Naive B cell (primary cell): ENCODE measurements around the gene CAV3. TPM values are rescaled to one million over a fixed set of nuclear protein-coding genes. Genes with fewer than 3 reads are reported as not detected.
A peak's percentile ranks its signal among the peaks of the same experiment; 100 is the strongest.
"Not testable (repeated sequence)": the region's sequence is repeated elsewhere in the genome, so short reads cannot be mapped to it uniquely, and the experiment has no call there.

Source experiments
- ATAC-seq, 2 donors: fragments of 150-1000 bp; cut with Tn5 transposase; 2 replicates each; pipeline ENCODE4 v1.10.0; 2021; ENCODE audit warnings: low read depth in 2 of 2, mild to moderate bottlenecking in 2 of 2, moderate library complexity in 2 of 2
- DNase-seq: peaks from one replicate; pipeline ENCODE4 v3.0.0; 2022
- H3K27ac Mint-ChIP-seq, 6 donors: one replicate each; pipeline ENCODE4 v1.8.0; 2020 to 2022; ENCODE audit warnings: mild to moderate bottlenecking in 6 of 6, mixed read lengths in 6 of 6, moderate library complexity in 5 of 6, inconsistent platforms in 2 of 6
- H3K27me3 Mint-ChIP-seq, 3 donors: one replicate each; pipeline ENCODE4 v1.8.0; 2021 to 2022; ENCODE audit warnings: mixed read lengths in 3 of 3, mild to moderate bottlenecking in 1 of 3
- H3K36me3 Mint-ChIP-seq, 2 donors: one replicate each; pipeline ENCODE4 v1.8.0; 2020 to 2022; ENCODE audit warnings: mixed read lengths in 2 of 2, inconsistent platforms in 1 of 2, mild to moderate bottlenecking in 1 of 2
- H3K4me1 Mint-ChIP-seq, 3 donors: one replicate each; pipeline ENCODE4 v1.8.0; 2020 to 2022; ENCODE audit warnings: mixed read lengths in 3 of 3, inconsistent platforms in 1 of 3, mild to moderate bottlenecking in 1 of 3, moderate library complexity in 1 of 3
- H3K4me3 Mint-ChIP-seq, 8 donors: one replicate each; pipeline ENCODE4 v1.8.0; 2020 to 2022; ENCODE audit warnings: mild to moderate bottlenecking in 8 of 8, mixed read lengths in 8 of 8, moderate library complexity in 8 of 8, inconsistent platforms in 2 of 8
- H3K9me3 Mint-ChIP-seq, 7 donors: one replicate each; pipeline ENCODE4 v1.8.0; 2020 to 2022; ENCODE audit warnings: mixed read lengths in 7 of 7, mild to moderate bottlenecking in 5 of 7, inconsistent platforms in 2 of 7, moderate library complexity in 1 of 7
- polyA plus RNA-seq, 6 donors: library from polyadenylated mRNA; unstranded; fragments of 300-500 nt; fragmentation: Illumina TruSeq; gene quantifications; one replicate each; pipeline ENCODE4 v1.2.3, GENCODE V29; 2021; ENCODE audit warnings: low read depth in 6 of 6

The CAV3 gene
- under 1 TPM in 1 of 6 donors, not detected in 5; 0.48 TPM for polyA plus RNA-seq

DNA sequence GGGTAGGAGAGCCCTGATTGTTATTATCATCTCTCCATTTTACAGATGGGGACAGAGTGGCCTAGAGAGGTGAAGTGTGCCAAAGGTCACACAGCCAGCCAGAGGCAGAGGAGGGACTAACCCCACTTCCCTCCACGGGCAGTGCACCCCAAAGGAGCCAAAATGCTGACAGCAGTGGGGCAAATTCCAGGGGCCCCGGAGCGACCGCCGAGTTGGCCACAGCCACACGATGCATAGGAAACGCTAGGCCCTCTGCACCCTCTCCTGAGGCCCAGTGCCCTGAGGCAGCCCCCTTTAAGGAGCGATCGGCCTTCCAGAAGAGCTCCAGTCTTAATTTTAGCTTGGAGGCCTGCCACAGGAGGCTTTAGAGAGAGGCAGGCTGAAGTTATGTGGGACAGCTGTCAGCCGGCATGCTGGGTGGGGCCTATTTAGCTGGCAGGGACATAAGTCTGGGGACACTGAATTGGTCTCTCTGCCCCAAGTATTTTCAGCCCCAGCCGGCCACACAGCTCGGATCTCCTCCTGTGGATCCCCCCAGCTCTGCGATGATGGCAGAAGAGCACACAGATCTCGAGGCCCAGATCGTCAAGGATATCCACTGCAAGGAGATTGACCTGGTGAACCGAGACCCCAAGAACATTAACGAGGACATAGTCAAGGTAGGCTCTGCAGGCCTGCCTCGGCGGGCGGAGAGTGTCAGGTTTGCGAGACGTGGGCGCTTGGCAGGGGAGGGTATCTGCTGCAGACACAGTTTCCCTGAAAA, at the start of gene CAV3:
Gene CAV3, plus strand, starts transcription at position 471 of the 763 bp plus-strand sequence. Its CDS starts 75 bp downstream, at position 546.
- Mint-ChIP-seq H3K27ac (no peak within 1 kb of the TSS), H3K9me3 (peaks cover 0 to 2% (median 0%) of the 10 kb centered on the region in 7 donors), H3K4me3 (no peak within 1 kb of the TSS), H3K4me1 (no peaks in the 10 kb centered on the region), H3K36me3 (no peaks in the 10 kb centered on the region), H3K27me3 (peaks cover 0 to 26% (median 15%) of the 10 kb centered on the region in 3 donors)
- DNase-seq (no peak), ATAC-seq (no peak)

DNA sequence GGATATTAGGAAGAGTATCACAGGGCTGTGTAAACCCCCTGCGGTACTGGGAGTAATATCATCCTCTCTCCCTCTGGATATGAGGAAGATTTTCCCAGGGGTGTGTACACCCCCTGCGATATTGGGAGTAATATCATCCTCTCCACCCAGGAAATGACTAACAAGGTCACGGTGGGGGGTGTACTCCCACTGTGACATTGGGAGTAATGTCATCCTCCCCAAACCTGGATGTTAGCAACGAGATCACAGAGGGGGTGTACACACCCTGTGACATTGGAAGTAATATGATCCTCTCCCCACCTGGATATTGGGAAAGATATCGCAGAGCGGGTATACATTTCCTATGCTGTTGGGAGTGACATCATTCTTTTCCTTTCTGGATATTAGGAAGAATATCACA, 48.6 kb upstream of the CAV3 start:
- peaks cover 7 to 35% (median 11%) of the 10 kb centered on the region in 3 donors for H3K27me3 Mint-ChIP-seq
- not testable (repeated sequence) for H3K4me1 Mint-ChIP-seq, ATAC-seq, H3K9me3 Mint-ChIP-seq, H3K27ac Mint-ChIP-seq, DNase-seq, H3K4me3 Mint-ChIP-seq, H3K36me3 Mint-ChIP-seq

DNA sequence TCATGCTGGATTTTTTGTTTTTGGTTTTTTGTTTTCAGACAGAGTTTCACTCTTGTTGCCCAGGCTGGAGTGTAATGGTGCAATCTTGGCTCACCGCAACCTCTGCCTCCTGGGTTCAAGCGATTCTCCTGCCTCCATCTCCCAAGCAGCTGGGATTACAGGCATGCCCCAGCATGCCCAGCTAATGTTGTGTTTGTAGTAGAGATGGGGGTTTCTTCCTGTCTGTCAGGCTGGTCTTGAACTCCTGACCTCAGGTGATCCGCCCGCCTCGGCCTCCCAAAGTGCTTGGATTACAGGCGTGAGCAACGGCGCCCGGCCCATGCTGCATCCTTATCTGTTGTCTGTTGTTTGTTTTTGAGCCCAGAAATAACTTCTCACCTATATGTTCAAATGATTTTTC, 42.3 kb upstream of the CAV3 start:
- H3K4me3 Mint-ChIP-seq, ATAC-seq, DNase-seq, H3K9me3 Mint-ChIP-seq, H3K27me3 Mint-ChIP-seq, H3K4me1 Mint-ChIP-seq, H3K36me3 Mint-ChIP-seq, H3K27ac Mint-ChIP-seq: not testable (repeated sequence)

DNA sequence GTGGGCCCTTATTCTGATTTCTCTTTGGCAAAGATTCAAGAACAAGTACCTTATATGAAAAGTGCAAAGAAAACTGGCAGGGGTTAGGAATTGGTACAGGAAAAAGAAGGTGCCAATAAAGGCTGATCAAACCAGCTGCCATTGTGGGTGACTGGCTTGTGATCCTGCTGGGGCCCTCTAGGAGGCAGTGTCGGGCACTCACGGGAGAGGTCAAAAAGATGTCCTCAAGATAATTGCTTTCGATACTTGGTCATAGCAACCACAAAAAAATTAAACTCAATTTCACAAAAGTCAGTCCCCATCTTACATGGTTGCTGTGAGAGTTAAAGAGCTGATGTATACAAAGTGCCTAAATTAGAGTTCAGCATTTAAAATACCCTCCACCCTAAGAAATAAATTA, 31.0 kb upstream of the CAV3 start:
- DNase-seq (no peak), ATAC-seq (no peak)
- Mint-ChIP-seq H3K4me3 (no peak overlapping the region), H3K9me3 (peaks cover 0 to 24% (median 5%) of the 10 kb centered on the region in 7 donors), H3K27me3 (peaks cover 0 to 10% (median 8%) of the 10 kb centered on the region in 3 donors), H3K4me1 (no peaks in the 10 kb centered on the region), H3K36me3 (no peaks in the 10 kb centered on the region), H3K27ac (no peak overlapping the region)

DNA sequence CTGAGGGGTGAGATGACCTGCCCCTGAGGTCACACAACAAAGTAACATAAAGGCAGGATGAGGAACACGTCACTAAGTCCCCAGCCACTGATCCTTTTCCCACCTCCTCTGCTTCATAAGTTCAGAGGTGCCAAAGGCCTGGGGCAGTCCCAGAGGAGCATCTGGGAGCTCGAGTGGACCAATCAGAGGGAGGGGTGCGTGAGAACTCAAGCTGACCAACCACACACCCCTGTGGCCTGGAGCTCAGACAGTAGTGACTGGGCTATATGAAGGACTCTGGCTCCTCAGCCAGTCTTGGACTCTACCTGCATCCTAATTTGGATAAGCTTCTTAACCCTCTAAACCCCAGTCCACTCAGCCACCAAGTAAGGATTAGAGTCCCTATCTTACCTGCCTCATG, 28.0 kb upstream of the CAV3 start:
- no peaks in the 10 kb centered on the region for H3K4me1 Mint-ChIP-seq
- DNase-seq (no peak), ATAC-seq (no peak)
- H3K4me3 Mint-ChIP-seq: no peak overlapping the region
- peaks cover 0 to 17% (median 5%) of the 10 kb centered on the region in 7 donors for H3K9me3 Mint-ChIP-seq
- no peaks in the 10 kb centered on the region for H3K36me3 Mint-ChIP-seq
- no peak overlapping the region for H3K27ac Mint-ChIP-seq
- peaks cover 5 to 13% (median 8%) of the 10 kb centered on the region in 3 donors for H3K27me3 Mint-ChIP-seq

DNA sequence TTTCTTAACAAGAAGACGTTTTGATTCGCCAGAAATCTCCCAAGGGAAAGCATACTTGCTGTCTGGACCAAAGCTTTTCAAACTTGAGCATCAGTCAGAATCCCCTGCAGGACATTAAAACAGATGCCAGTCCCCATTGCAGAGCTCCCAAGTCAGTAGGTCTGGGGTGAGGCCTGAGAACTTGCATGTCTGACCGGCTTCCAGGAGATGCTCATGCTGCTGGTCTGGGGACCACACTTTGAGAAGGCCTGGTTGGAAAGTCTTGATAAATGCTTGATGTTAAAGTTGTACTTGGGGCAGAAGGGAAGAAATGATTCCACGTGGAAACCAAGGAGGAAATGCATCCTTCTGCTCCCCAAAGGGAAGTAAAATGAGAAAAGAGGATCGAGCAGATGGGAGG, 24.3 kb upstream of the CAV3 start:
- H3K4me3 Mint-ChIP-seq: peak overlapping the region in 1 of 8 donors; percentile 8
- no peak for DNase-seq
- peaks cover 0 to 16% (median 5%) of the 10 kb centered on the region in 7 donors for H3K9me3 Mint-ChIP-seq
- no peak for ATAC-seq
- peaks cover 0 to 8% (median 0%) of the 10 kb centered on the region in 3 donors for H3K4me1 Mint-ChIP-seq
- H3K27me3 Mint-ChIP-seq: peaks cover 6 to 13% (median 8%) of the 10 kb centered on the region in 3 donors
- no peaks in the 10 kb centered on the region for H3K36me3 Mint-ChIP-seq
- no peak overlapping the region for H3K27ac Mint-ChIP-seq

DNA sequence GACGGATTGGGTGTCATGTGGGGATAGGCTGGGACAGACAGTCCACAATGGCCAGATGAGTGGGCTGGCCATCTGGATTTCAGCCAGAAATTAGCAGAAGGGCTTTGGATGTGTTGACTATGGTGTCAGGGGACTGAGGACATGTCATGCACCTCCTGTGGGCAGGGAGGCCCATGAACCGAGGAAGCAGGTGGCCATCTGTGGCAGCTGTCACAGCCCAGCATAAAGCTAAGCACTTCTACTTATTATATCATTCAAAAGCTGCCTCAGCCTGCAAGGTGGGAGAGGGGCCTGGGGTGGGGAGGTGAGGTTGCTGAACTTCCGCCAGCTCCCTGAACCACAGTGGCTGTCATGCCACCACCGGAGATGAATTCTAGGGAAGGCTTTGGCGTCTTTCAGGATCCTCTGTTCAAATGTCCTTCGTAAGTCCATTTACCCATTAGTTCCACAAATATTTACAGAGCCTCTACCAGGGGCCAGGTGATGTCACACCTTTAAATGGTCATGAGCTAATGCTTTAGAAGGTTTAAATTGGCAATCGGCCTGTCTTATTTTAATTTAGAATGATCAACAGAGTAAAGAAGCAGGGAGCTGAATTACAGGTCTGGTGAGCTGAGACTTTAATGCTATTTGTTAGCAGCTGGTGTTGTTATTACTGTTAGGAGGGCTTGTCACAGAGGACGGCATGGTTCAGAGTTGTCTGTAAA, 23.6 kb upstream of the CAV3 start:
- H3K9me3 Mint-ChIP-seq: peaks cover 0 to 9% (median 5%) of the 10 kb centered on the region in 7 donors
- DNase-seq: no peak
- peaks cover 6 to 11% (median 11%) of the 10 kb centered on the region in 3 donors for H3K27me3 Mint-ChIP-seq
- H3K36me3 Mint-ChIP-seq: no peaks in the 10 kb centered on the region
- peak overlapping the region in 1 of 6 donors; percentile 73 for H3K27ac Mint-ChIP-seq
- H3K4me1 Mint-ChIP-seq: peaks cover 0 to 8% (median 0%) of the 10 kb centered on the region in 3 donors
- no peak for ATAC-seq
- peak overlapping the region in 2 of 8 donors; percentile 1 to 13 for H3K4me3 Mint-ChIP-seq

DNA sequence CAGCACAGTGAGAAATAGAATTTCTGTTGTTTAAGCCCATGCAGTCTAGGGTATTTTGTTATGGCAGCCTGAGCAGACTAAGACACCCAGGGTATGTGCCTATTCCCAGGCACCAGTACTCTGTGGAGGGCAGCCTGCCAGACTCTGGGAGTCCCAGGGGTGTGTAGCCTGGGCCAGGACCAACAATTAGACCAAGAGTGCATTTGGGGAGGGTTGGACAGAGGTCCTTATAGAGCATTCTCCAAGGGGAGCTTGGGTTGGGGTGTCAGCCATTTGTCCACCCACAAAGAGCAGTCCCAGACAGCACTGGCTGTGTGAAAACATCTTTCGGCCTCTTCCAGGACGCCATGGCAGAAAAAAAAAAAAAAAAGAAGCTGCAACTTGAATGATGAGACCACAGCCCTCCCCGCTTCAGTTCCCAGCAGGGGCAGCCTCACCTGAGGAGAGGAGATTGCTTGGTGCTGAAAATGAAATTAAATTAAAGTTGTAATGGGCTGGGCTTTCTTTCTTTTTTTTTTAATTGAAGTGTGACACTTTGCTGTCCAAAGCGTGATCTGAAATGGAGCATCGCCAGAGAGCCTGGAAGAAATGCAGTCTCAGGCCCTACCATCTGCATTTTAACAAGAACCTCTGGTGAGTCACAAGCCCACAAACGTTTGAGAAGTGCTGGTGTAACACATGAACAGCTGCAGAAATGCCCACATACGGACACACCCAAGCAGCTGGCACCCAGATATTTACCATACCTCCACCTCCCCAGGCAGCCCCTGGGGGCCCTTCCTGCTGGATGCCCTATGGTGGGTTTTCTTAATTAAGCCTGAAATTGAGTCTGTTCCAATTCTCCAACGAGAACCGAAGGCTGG, 21.3 kb upstream of the CAV3 start:
- no peak for ATAC-seq
- Mint-ChIP-seq H3K4me1 (peaks cover 0 to 8% (median 0%) of the 10 kb centered on the region in 3 donors), H3K27me3 (peaks cover 6 to 17% (median 10%) of the 10 kb centered on the region in 3 donors), H3K9me3 (peaks cover 0 to 2% (median 0%) of the 10 kb centered on the region in 7 donors), H3K4me3 (peak overlapping the region in 3 of 8 donors; percentile 48 to 61 (median 50)), H3K27ac (peak overlapping the region in 2 of 6 donors; percentile 14 to 45), H3K36me3 (no peaks in the 10 kb centered on the region)
- no peak for DNase-seq

DNA sequence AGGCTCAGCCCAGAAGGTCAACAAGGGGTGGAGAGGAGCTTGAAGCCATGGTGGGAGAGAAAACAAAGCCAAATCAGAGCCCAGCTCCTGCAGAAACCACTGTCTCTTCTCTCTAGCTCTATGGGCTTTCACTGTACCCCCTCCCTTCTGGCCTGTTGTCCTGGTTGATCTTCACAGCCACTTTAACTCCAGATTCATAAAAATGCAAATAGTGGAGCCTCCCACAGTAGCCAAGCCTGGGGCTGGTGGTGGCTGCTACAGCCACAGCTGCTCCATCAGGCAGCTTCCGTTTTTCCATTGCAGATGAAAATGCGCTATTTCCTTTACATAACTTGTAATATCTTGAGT, 20.7 kb upstream of the CAV3 start:
- no peaks in the 10 kb centered on the region for H3K36me3 Mint-ChIP-seq
- ATAC-seq (no peak), DNase-seq (no peak)
- H3K27ac Mint-ChIP-seq: peak overlapping the region in 2 of 6 donors; percentile 14 to 23
- peaks cover 6 to 12% (median 10%) of the 10 kb centered on the region in 3 donors for H3K27me3 Mint-ChIP-seq
- H3K4me3 Mint-ChIP-seq: peak overlapping the region in 2 of 8 donors; percentile 51 to 61
- peaks cover 0 to 2% (median 0%) of the 10 kb centered on the region in 7 donors for H3K9me3 Mint-ChIP-seq
- H3K4me1 Mint-ChIP-seq: peaks cover 0 to 8% (median 0%) of the 10 kb centered on the region in 3 donors

DNA sequence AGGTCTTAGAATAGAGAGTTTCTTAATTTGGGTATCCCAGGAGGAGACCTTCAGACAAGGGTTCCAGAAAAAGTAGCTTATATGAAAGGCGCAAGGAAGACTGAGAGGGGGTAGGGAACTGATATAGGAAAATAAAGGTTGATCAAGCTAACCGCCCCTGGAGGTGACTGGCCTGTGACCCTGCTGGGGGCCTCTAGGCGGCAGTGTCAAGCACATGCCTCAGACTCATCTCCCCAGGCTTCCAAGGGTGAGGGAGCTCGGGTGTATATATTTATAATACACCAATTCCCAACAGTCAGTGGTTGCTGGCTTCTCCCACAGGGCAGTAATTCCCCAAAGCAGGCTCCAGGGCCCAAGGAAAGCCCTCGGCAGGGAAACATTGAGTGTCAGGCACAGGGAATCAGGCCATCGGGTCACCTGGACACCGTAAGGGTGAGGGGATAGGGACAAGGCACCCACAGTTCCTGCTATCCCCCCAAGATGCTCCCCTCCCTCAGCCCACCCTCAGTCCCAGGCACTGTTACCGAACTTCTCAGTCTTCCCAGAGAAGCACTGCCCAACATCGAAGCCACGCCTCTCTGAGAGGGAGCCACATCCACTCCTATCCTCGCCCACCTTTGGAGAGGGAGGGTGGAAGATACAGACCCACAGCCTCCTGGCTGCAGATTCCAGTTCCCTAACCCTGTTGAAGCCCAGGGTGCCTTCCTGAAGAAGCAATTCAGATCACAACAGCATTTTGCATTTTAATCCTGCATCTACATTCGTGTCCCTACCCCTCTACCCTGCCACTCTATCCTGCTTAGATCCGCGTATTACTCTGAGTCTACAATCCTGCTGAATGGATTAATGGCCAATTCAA, 19.5 kb upstream of the CAV3 start:
- Mint-ChIP-seq H3K36me3 (no peaks in the 10 kb centered on the region), H3K27me3 (peaks cover 6 to 12% (median 10%) of the 10 kb centered on the region in 3 donors), H3K4me3 (no peak overlapping the region), H3K9me3 (peaks cover 0 to 4% (median 2%) of the 10 kb centered on the region in 7 donors), H3K4me1 (peaks cover 0 to 8% (median 0%) of the 10 kb centered on the region in 3 donors), H3K27ac (peak overlapping the region in 1 of 6 donors; percentile 85)
- ATAC-seq (no peak), DNase-seq (no peak)

DNA sequence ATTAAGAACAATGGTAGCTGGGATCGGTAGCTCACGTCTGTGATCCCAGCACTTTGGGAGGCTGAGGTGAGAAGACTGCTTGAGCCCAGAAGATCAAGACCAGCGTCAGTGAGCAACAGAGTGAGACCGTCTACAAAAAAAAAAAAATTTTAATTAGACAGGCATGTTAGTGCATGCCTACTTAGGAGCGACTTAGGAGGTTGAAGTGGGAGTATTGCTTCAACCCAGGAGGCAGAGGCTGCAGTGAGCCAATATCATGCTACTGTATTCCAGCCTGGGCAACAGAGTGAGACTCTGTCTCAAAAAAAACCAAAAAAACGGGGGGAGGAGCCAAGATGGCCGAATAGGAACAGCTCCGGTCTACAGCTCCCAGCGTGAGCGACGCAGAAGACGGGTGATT, 17.8 kb upstream of the CAV3 start:
- not testable (repeated sequence) for H3K4me3 Mint-ChIP-seq, H3K9me3 Mint-ChIP-seq, H3K4me1 Mint-ChIP-seq, H3K36me3 Mint-ChIP-seq, DNase-seq, ATAC-seq, H3K27ac Mint-ChIP-seq
- H3K27me3 Mint-ChIP-seq: peaks cover 0 to 12% (median 10%) of the 10 kb centered on the region in 3 donors

DNA sequence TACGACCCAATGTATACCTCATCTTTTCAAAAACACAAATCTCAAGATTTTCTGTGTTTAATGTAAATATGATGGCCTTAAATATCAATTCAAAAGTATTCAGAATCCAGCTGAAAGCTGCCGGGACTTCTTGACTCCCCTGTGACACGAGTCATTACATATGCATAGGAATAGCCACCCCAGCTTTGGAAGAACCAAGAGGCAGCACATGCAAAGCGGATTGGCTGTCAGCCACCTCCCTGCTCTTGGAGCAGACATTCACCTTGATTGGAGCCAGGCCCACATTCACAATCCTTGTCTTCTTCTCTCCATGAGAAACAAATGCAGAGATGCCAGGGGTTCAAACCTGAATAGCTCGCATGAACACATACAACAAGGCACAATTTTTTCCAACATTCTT, 10.8 kb upstream of the CAV3 start:
- ATAC-seq (no peak), DNase-seq (no peak)
- no peaks in the 10 kb centered on the region for H3K4me1 Mint-ChIP-seq
- no peaks in the 10 kb centered on the region for H3K27me3 Mint-ChIP-seq
- H3K36me3 Mint-ChIP-seq: no peaks in the 10 kb centered on the region
- H3K9me3 Mint-ChIP-seq: peaks cover 0 to 19% (median 16%) of the 10 kb centered on the region in 7 donors
- H3K4me3 Mint-ChIP-seq: peak overlapping the region in 1 of 8 donors; percentile 33
- H3K27ac Mint-ChIP-seq: no peak overlapping the region
